Kidney tubule cell (primary cell): ENCODE measurements around the gene ZNF318.
"Not testable (repeated sequence)": the region's sequence is repeated elsewhere in the genome, so short reads cannot be mapped to it uniquely, and the experiment has no call there.

Experiments
- DNase-seq: peaks from one replicate; pipeline ENCODE4 v3.0.0-alpha.2; 2018; ENCODE audit warnings: low spot score

ZNF318 gene

DNA sequence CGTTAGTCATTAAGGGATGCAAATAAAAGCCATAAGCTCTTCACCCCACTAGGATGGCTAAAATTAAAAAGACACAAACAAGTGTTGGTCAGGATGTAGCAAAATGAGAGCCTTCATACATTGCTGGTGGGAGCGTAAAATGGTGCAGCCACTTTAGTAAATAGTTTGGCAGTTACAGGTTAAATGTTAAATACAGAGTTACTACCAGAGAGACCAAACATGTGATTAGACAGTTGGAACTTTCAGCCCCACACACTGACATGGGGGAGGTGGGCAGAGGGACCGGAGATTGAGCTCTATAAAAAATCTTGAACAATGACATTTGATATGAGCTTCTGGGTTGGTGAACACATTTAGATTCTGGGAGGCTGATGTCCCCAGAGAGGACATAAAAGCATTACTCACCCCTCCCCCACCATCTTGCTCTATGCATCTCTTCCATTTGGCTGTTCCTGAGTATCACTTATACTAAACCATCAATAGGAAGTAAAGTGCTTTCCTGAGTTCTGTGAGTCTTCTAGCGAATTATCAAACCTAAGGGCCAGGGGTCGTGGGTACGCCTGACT is 20.4 kb upstream of the ZNF318 start:
- no peak for DNase-seq

DNA sequence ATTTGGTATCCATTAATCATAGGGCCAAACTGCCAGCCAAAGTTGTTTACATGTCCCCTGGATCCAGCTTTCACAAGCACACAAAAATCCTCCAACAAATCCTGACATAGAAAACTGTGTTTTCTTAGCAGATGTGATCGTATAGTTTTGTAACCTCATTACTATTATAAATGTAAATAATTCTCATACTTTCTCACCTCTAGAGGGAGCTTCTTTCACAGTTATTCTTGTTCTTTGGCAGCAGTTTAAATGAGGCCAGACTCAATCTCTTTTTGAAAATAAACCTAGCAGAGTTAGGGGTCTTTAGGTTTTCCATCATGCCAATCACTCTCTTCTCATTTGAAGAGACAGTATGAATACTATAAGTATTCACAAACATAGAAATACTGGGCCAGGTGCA is 17.0 kb upstream of the ZNF318 start:
- DNase-seq = no peak

DNA sequence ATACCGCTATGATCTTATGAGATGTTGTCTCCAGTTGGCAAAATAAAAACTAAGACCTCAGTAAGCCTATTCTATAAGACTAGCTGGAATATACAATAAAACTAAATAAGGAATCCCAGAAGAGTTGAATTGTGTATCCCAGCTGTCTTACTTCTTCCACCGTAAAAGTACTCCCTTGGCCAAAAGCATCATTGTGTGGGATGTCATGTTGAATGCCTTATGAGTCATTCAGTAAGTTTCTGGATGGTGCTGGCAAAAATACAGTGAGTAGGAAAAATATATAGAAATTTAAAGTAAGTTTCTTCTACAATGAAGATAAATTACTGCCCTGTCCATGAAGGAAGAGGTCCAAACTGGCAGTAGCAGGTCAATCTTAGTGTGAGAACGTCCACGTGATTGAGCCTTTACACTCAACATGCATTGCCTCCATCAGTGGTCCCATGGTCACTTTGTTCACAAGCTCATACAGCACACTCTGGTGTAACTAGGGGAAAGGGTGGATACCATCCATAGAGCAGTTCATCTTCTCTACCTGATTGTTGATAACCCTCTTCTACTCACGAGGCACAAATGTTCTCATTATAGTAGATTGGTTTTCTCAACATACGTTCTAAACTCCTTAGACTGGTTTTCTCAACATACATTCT is 13.7 kb upstream of the ZNF318 start:
- peak; percentile 39 for DNase-seq

DNA sequence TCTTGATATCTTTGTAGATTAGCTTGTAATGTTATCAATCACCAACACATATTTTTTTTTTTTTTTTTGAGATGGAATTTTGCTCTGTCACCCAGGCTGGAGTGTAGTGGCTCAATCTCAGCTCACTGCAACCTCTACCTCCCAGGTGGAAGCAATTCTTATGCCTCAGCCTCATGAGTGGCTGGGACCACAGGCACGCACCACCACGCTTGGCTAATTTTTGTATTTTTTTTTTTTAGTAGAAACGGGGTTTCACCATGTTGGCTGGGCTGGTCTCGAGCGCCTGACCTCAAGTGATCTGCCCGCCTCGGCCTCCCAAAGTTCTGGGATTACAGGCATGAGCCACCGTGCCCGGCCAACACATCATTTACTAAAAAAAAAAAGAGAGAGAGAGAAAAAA is 11.4 kb upstream of the ZNF318 start:
- not testable (repeated sequence) for DNase-seq

DNA sequence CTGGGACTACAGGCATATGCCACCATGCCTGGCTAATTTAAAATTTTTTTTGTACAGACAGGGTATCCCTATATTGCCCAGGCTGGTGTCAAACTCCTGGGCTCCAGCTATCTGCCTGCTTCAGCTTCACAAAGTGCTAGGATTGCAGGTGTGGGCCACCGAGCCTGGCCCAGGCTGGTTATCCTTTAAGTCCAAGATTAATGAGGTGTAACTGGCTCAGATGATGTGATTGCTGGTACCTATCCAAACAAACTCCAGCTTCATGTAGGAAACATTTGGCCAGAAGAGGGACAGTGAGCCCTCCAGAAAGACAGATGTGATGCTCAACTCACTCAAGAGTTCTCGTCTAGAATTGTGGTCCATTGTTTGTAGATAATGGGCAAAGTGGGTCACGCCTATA is 9.2 kb upstream of the ZNF318 start:
- peak; percentile 80 for DNase-seq

DNA sequence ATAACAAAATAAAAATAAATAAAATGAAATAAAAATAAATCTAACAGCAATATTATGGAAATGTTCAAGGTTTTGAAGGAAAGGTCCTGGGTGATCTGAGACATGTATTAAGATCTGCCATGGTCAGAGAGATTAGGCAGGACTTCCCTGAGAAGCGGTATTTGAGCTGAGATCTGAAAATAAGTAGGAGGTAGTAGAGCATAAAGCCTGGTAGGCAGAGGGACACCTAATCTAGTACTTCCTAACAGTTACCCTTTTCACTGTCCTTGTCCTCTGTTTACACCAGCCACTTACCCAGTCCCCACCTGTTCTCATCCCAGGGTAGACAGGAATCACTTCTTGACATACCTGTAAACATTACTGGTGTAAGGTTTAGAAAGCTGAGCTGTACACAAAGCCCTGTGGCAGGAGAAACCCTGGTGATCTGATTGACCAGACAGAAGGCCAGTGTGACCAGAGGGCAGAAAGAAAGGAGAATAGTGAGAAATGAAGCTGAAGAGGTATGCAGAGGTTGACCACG is 8.3 kb upstream of the ZNF318 start:
- peak; percentile 37 for DNase-seq

DNA sequence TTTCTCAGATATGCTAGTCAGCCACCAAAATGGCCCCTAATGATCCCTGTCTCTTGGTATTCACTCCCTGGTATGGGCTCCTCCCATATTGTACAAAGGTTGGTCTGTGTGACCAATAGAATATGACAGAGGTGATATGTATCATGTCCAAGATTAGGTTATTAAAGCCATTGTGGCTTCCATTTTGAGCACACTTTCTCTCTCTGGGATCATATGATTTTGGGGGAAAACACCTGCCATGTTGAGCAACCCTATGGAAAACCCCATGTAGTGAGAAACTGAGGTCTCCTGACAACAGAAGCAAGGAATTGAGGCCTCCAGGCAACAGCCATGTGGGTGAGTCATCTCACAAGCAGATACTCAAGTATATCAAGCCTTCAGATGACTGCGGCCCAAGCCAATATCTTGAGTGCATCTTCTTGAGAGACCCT is 7.1 kb upstream of the ZNF318 start:
- DNase-seq = peak; percentile 57

DNA sequence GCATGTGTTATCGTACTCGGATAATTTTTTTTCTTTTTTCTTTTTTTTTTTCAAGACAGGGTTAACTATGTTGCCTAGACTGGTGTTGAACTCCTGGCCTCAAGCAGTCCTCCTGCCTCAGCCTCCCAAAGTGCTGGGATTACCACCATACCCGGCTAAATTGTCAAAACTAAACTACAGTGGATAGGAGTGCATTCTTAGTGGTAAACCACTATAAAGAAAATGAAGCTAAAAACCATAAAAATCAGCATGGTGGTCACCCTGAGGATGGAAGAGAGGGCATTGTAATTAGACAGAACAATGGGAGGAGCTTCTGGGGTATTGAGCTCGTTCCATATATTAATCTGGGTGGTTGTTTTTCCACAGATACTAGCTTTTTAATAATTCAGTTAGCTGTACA is 6.2 kb upstream of the ZNF318 start:
- no peak for DNase-seq

DNA sequence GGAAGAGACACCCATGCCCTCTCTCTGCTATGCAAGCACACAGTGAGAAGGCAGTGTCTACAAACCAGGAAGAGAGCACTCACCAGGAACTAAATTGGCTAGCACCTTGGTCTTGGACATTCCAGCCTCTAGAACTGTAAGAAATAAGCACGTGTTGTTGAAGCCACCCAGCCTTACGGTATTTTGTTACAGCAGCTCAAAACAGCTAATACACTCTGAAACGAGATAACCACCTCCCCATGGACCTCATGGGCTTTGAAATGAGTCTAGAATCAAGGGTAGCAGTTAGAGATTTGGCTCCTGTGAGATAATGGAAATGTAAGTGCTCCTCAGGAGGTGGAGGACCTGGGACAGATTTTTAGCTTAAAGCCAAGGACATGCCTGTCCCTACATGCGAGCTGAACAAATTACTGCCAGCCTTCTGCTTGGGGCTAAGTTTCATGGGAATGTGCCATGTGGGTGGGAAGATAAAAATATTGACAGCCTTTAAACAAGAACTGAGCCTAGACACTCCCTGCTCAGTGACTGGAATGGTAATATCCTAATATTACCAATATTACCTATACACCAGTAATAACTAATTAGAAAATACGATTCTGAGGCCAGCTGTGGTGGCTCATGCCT is 3.9 kb upstream of the ZNF318 start:
- no peak for DNase-seq

DNA sequence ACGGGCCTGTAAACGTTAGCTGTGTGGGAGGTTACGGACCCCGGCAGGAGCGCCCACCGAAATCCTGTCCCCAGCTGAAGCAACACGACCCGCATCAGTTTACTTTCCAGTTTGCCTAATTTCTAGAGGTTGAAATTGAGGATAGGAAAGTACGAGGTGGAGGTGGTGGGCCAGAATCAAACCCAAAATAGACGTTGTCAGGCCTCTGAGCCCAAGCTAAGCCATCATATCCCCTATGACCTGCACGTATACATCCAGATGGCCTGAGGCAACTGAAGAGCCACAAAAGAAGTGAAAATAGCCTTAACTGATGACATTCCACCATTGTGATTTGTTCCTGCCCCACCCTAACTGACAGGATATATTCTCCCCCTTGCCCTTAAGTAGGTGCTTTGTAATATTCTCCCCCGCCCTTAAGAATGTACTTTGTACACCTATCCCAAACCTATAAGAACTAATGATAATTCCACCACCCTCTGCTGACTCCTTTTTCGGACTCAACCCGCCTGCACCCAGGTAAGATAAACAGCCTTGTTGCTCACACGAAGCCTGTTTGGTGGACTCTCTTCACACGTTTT is 645 bp upstream of the ZNF318 start:
- not testable (repeated sequence) for DNase-seq

DNA sequence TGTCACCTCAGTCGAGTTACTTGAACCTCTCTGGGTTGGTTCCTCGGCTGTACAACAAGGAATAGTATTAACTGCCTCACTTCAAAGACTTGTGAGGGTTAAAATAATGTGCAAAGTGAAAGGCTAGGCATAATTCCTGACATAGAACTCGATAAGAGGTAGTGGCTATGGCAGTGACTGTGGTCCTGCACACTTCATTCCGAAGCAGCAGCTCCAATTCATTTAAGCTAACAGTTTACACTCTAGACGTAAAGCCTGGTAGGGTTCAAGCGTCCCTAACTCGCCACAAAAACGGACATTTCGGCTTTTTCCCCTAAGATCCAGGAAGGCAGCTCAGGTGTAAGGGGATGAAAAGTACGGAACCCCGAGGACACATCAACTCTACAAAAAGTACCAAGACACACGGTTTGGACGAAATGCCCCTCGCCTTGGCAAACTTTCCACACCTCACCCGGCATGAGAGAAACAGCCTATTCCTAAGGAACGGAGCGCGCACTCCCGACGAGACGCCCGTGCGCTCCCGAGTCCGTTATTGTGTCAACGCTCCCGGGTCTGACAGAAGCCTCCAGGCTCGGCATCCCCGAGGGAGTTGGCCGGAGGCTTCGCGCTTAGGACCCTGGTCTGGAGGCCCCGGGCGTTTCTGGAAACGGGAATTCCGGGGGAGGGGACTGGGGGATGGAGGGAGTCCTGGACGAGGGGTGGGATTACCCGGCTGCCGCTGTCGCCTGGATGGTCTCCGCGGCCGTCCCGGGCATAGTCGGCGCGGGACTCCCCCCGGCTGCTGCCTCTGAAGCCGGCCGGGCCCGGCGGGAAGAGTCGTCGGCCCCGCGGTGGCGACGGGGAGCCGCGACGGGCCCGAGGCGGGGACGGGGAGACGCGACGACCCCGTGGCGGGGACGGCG is 937 bp downstream of the ZNF318 start:
- peak; percentile 43 for DNase-seq

DNA sequence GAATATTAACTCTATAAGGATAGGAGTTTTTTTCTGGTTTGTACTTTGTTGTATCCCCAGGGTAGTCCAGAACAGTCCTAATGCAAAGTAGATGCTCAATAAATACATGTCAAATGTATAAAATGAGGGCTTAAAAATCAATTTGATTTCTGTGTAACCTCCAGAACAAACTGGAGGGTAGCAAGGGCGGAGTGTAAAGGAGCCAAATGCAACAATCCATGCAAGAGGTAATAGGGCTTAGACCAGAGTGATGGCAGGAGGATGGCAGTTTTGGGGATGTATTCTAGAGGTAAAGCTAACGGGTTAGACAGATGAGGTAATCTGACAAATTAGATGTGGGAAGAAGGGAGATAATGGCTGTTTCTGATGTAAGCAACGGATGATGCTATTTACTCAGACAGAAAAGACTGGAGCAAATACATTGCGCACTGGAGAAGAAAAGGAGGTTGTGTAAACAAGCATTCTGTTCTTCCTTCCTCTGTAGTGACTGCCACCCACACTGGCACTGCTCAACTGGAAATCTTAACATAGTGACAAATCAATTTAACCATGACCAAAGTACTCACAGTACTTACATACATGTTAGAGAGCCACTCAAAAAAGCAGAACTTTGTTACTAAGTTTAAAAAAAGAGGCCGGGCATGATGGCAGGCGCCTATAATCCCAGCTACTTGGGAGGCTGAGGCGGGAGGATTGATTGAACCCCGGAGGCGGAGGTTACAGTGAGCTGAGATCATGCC is 2.0 kb downstream of the ZNF318 start:
- no peak for DNase-seq

DNA sequence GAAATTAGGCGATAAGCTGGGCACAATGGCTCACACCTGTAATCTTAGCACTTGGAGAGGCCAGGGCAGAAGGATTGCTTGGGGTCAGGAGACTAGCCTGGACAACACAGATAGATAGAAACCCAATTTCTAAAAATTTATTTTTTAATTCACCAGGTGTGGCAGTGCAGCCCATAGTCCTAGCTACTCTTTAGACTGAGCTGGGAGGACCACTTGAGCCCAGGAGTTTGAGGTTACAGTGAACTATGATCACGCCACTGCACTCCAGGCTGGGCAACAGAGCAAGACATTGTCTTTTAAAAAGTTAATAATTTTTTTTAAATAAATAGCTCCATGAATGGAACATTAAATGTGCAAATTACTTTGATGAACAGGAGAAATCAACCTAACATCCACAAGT is 8.2 kb downstream of the ZNF318 start:
- DNase-seq = no peak

DNA sequence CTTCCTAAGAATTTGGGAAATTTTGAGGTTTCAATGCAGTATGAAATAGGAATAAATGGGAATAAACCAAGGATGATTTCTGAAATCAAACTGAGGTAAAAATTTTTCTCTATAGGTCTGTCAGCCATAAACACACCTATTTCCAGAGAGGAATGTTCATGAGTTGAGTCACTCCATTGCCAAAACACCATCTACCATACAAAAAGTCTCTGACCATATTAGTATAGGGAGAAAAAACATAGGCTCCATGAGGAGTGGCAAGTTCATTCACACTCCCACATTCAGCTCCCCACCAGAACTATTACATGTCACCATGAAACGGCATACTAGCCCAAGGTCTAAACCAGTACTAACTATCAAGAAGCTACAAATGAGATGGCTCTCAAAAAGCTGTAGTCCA is 9.6 kb downstream of the ZNF318 start:
- no peak for DNase-seq

DNA sequence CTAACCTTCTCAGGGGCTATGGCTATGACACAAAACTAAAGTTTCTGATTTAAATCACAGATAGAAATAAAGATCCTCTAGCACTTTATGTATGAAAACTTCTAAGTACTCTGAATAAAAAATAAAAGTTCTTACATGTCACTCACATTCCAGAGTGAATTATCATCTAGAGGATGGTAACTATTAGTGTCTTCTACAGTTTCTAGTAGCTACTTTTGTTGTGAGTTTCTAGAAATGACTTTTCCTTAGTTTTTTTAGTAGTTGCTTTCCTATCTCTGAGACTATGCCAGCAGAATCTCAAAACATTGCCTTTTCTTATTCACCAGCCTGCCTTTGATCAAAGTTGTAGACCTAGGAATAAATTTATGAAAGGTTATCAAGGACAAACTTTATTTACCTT is 10.1 kb downstream of the ZNF318 start:
- no peak for DNase-seq

DNA sequence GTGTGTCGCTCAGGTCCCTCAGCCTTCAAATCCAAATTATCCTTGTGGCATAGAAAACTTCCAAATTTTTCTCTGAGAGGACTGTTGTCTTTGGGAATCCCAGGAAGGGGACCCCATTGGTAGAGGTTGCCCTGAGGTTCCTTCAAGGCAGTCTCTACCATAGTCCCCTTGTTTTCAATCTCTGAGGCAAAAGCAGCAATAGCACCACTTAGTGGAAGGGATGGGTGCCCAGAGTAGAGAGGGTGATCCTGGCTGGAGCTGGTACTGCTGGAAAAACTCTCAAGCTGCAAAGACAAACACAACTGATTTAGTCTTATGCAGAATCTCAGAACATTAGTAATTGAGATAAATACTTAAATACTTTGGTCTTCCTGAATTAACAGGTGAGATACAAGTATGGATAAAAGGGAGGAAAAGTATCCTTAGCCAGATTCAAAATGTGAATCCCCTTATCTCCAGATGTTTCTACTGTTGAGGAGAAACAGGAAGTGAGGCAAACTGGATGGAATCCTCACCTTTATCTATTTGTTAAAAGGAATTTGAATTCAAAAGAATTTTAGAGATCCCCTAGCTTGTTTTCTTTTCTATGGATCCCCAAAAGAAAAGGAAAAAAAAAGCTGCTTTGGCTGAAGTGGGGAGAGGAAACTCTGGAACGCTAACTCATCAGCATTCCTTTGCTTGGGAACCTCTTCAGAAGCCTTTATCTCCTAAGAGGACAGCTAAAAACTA is 13.4 kb downstream of the ZNF318 start:
- DNase-seq = peak; percentile 19

DNA sequence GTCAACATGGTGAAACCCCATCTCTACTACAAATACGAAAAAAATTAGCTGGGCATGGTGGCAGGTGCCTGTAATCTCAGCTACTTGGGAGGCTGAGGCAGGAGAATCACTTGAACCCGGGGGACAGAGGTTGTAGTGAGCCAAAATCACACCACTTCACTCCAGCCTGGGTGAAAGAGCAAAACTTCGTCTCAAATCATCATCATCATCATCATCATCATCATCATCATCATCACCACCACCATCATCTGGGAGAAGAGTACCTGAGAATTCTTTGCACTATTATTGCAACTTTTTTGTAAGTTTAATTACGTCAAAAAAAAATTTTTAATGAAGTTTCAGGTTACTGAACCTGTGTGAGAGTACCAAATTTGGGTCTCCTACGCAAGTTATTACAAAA is 17.5 kb downstream of the ZNF318 start:
- not testable (repeated sequence) for DNase-seq

DNA sequence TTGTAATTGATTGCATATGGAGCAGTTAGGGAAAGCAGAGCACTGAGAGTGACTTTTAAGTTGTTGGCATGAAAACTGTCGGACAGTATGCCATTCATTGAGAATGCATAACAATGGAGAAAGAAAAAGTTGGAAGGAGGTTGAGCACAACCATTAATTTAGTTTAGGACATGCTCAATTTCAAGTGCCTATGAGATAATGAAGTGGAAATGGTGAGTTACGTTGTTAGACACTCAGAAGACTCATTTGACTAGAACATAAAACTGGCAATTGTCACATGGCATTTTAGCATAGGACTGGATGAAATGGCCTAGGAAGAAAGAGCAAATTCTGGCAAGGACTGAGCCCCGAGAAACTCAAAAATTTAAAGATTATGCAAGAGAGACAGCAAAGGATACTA is 22.0 kb downstream of the ZNF318 start:
- DNase-seq = no peak

DNA sequence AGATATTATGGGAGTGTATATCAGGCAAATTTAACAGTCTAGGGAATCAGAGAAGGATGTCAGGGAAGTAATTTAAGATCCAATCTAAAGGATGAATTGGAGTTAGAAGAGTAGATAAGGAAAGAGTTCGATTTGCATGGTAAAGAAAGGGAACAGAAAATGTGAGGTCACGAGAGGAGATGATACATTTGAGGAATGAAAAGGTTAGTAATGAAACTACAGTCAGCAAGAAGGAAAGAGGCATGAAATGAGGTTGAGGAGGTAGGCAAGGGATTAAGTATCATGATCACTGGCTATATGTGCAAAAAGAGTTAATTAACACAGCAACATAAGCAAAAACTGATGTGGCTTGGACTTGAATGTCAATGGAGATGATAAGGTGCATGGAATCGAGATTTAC is 22.4 kb downstream of the ZNF318 start:
- no peak for DNase-seq

DNA sequence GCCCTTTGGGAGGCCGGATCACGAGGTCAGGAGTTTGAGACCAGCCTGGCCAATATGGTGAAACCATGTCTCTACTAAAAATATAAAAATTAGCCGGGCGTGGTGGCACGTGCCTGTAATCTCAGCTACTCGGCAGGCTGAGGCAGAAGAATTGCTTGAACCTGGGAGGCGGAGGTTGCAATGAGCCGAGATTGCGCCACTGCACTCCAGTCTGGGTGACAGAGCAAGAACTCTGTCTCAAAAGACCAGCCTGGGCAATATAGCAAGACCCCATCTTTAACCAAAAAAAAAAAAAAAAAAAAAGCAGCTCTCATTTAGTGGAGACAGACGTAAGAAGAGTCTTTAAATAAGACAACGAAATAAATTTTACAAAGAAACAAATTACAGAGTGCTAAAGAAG is 23.2 kb downstream of the ZNF318 start:
- DNase-seq = not testable (repeated sequence)

DNA sequence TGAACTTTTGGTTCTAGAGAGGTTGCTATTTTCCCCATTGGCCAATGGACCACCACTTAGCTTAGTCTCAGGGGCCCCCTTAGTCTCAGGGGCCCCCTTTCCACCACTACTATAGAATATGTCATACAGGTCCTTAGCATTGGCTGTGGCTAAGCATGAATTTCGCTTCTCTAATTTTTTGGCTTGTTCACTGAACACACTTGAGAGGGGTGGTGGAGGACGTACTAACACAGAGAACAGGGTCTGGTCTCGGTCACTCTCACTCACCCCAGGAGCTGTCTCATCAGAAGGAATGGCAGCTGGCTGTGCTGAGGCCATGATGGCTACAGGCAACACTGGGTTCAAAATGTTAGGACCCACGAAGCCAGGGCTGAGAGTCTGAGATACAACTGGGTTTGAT is 30.3 kb downstream of the ZNF318 start:
- DNase-seq = no peak
